22Rv1 (cell line): ENCODE data around the gene CCDC116.
"Not testable (repeated sequence)": the region's sequence is repeated elsewhere in the genome, so short reads cannot be mapped to it uniquely, and the experiment has no call there.

Experiments used
- ZFX ChIP-seq: fragments of 450-650 bp; IDR thresholded peaks from 2 replicates; pipeline ENCODE4 v1.6.1; 2017; ENCODE audit warnings: antibody characterized with exemption, borderline replicate concordance
- TF ChIP-seq, protein P1 (sequence below): fragments of 450-650 bp; IDR thresholded peaks from 2 replicates; pipeline ENCODE4 v1.5.1; 2017; ENCODE audit warnings: mild to moderate bottlenecking

DNA sequence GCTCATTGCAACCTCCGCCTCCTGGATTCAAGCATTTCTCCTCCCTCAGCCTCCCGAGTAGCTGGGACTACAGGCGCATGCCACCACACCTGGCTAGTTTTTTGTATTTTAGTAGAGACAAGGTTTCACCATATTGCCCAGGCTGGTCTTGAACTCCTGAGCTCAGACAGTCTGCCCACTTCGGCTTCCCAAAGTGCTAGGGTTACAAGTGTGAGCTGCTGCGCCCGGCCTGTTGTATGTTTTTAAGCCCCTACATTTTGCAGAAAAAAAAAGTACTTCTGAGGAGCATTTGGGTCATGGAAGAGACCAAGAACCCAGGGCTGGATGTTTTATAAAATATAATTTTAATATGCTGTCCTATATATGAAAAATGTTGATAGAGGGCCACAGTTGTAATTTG is 15.2 kb upstream of the CCDC116 start:
- TF ChIP-seq, protein P1, sequence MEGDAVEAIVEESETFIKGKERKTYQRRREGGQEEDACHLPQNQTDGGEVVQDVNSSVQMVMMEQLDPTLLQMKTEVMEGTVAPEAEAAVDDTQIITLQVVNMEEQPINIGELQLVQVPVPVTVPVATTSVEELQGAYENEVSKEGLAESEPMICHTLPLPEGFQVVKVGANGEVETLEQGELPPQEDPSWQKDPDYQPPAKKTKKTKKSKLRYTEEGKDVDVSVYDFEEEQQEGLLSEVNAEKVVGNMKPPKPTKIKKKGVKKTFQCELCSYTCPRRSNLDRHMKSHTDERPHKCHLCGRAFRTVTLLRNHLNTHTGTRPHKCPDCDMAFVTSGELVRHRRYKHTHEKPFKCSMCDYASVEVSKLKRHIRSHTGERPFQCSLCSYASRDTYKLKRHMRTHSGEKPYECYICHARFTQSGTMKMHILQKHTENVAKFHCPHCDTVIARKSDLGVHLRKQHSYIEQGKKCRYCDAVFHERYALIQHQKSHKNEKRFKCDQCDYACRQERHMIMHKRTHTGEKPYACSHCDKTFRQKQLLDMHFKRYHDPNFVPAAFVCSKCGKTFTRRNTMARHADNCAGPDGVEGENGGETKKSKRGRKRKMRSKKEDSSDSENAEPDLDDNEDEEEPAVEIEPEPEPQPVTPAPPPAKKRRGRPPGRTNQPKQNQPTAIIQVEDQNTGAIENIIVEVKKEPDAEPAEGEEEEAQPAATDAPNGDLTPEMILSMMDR: not testable (repeated sequence)
- TF ChIP-seq ZFX: not testable (repeated sequence)
